GM18858 (cell line): ENCODE data around the gene PTGIR.

Source experiments
- ATAC-seq: cut with Tn5 transposase; IDR thresholded peaks from one replicate; pipeline ENCODE4 v1.9.1; 2021; ENCODE audit not compliant: unreplicated experiment

PTGIR gene

DNA sequence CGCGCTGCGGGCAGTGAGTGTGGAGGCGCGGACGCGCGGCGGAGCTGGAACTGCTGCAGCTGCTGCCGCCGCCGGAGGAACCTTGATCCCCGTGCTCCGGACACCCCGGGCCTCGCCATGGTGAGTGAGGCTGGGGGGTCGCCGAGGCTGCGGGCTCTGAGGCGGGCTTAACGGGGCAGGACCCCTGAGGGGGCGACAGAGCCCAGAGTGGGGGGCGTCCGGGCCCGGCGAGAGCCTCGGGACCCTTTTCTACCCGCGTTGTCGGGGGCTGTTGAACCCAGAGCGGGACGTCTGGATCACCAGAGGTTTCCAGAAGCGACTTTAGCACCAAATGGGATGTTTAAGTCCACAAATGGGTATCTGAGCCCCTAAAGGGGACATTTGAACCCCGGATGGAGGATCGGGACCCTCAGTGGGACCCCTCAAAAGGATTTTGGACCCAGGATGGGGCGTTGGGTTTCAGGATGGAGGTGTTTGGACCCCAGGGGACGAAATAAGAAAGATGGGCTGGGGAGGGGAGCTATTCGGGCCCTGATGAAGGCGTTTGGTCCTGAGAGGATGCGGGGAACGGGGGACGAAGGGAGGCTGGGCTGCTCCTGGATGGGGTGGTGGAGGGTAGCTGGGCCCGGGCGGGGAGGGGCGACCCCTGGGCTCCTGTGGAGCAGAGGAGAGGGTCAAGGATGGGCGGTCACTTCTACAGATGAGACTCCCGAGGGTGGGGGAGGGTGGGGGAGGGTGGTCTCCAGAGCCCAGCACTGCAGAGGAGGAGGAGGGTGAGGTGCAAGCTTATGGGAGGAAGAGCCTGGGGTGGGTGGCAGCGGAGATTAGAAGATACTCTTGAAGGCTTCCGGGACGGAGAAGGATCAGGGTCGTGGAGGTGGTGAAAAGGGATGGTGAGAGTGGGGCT lies 23.3 kb downstream of the PTGIR start, which contains the start of gene CALM3:
Gene CALM3 (plus strand): TSS at position 13 of the 907 bp plus-strand sequence. CDS start 105 bp downstream, at position 118.
- no peak for ATAC-seq

DNA sequence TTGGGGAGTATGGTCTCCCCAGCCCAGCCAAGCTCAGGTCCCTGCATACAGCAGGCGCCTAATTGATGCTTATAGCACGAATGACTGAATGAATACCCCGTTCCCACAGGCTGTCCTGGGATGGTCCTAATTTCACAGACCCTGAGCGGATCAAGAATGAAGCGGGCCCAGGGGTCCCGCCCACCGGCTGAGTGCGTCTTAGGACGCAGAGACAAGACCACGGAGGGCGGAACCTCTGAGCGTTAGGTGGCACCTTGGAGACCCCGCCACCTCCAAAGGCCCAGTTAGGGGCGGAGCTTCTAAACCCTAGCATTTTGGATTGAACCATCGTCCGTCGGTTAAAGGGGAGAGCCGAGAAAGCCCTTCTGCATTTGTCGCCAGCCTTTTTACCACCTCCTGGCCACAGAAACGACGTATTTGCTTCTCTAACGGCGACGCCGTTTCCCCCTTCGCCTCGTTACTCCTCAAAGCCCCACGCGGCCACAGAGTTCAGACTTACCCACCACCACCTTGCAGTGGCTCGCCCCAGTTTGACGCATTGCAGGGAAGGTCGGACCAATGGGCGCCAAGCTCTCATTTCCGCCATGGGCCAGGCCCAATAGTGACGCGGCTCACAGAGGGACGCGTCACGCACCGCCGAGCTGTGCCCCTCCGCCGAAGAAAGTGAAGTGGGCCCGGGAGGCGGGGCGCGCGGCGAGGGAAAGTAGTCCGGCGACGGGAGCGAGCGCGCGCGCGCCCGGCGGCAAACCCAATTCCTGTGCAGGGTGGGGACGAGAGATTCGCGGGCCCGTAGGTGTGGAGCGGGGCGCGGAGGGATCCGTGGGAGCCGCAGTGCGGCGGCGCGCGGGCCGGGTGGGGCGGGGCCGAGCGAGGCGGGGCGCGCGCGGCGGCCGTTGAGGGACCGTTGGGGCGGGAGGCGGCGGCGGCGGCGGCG lies 24.2 kb downstream of the PTGIR start:
- peak; percentile 57 for ATAC-seq

DNA sequence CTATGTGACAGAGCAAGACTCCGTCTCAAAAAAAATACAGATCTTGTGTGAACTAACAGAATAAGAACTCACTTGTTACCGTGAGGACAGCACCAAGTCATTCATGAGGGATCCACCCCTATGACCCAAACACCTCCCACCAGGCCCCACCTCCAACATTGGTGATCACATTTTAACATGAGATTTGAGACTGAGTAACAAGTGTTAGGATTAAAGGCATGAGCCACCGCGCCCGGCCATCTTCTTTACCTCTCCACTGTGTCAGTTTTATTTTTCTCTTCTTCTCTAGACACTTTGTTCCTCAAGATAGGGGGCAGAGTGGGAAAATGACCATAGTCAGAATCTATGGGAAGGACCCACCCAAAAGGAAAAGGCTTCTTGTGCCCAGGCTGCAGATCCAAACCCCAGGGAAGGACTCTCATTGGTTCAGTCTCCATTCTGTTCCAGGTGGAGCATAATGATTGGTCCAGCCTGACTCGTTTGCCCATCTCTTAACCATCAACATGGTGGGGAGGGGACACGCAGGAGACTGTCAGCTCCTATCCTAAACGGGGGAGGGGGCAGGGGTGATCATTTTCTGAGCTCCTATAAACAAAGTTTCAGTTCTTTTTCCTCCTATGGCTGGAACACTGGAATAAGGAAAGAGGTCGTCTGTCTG lies 25.0 kb downstream of the PTGIR start:
- ATAC-seq, result no peak

DNA sequence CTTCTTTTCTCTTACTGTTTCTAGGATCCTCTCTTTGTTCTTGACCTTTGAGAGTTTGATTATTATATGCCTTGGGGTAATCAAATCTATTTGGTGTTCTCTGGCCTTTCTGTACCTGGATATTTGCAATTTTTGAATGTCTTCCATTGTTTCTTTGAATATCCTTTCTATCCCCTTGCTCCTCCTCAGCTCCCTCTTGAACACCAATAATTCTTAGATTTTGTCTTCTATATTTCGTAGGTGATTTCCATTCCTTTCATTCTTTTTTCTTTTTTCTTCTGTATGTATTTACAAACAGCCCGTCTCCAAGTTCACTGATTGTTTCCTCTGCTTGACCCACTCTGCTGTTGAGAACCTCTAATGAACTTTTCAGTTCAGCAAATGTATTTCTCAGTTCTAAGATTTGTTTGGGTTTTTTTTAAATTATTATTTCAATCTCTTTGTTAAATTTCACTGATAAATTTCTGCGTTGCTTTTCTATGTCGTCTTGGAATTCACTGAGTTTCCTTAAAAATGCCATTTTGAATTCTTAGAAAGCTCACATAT lies 26.4 kb downstream of the PTGIR start:
- no peak for ATAC-seq

DNA sequence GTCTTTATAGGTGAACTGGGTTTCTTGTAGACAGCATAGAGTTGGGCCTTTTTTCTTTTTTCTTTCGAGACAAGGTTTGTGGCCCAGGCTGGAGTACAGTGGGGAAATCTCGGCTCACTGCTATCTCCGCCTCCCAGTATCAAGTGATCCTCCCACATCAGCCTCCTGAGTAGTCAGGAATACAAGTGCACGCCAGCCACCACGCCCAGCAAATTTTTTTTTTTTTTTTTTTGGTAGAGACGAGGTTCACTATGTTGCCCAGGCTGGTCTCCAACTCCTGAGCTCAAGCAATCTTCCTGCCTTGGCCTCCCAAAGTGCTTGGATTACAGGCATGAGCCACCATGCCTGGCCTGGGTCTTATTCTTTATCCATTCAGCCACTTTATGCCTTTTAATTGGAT lies 28.9 kb downstream of the PTGIR start:
- ATAC-seq, result no peak

DNA sequence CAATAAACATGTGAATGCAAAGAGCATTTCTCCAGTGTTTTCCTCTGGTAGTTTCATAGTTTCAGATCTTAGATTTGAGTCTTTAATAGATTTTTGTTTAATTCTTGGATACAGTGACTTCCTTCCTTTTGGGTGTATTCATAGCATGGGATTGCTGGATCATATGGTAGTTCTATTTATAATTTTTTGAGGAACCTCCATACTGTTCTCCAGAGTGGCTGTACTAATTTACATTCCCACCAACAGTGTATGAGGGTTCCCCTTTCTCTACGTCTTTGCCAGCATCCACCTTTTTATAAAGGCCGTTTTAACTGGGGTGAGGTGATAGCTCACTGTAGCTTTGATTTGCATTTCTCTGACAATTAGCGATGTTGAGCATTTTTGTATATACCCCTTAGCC lies 33.0 kb downstream of the PTGIR start:
- no peak for ATAC-seq

DNA sequence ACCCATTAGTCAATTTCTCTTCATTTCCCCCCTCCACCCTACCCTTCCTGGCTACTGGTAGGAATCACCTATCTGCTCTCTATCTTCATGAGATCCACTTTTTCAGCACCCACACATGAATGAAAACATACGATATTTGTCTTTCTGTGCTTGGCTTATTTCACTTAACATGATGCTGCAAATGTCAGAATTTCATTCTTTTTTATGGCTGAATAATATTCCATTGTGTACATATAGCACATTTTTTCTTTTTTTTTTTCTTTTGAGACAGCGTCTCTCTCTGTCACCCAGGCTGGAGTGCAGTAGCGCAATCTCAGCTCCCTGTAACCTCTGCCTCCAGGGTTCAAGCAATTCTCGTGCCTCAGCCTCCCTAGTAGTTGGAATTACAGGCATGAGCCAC lies 33.6 kb downstream of the PTGIR start:
- ATAC-seq, result no peak

DNA sequence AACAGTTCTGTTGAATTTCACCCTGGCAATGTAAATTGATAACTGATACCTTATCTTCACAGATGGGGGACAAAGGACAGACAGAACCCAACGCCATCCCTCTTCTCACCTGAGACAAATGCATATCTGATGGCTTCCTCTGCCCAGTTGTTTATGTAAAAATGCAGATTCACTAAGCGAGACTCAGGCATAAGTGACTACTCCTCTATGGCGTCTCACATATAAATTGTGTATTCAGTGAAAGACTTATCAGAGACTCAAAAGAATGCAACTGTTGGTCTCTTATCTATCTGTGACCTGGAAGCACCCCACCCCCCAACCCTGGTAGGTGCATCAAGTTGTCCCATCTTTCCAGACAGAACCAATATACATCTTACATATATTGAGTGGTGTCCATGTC lies 37.0 kb downstream of the PTGIR start:
- ATAC-seq, result no peak

DNA sequence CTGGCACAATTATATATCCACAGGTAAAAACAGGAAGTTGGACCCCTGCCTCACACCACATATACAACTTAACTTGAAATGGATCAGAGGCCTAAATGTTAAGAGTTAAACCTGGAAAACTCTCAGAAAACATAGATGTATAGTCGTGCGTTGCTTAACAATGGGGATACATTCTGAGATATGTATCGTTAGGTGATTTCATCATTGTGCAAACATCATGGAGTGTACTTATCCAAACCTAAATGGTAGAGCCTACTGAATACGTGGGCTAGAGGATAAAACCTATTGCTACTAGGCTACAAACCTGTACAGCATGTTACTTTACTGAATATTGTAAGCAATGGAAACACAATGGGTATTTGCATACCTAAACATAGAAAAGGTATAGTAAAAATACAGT lies 38.6 kb downstream of the PTGIR start:
- no peak for ATAC-seq

DNA sequence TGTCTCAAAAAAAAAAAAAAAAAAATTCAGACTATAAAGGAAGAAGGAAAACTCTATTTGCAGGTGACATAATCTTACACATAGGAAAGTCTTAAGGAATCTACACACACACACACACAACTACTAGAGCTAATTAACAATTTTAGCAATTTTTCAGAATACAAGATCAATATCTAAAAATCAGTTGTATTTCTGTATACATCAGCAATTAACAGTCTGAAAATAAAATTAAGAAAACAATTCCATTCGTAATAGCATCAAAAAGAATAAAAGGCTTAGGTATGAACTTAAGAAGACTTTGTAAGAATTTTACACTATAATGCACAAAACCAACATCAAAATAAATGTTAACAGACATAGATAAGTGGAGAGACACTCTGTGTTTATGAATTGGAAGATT lies 39.4 kb downstream of the PTGIR start:
- ATAC-seq, result no peak

DNA sequence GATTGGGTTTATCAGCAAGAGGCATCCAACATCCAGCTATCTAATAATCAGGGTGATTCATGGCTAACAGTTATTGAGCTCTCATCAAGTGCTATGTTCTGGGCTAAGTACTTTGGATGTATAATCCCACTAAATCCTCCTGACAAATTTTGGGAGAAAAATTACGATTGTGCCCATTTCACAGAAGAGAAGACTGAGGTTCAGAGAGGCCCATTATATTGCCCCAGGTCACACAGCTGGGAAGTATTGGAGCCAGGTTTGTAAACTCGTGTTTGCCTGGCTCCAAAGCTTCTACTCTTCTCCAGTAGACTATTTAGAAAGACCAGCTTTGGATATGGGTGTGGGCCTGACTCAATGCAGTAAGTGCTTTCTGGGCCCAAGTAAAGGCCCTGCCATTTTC lies 44.6 kb downstream of the PTGIR start:
- ATAC-seq, result no peak

DNA sequence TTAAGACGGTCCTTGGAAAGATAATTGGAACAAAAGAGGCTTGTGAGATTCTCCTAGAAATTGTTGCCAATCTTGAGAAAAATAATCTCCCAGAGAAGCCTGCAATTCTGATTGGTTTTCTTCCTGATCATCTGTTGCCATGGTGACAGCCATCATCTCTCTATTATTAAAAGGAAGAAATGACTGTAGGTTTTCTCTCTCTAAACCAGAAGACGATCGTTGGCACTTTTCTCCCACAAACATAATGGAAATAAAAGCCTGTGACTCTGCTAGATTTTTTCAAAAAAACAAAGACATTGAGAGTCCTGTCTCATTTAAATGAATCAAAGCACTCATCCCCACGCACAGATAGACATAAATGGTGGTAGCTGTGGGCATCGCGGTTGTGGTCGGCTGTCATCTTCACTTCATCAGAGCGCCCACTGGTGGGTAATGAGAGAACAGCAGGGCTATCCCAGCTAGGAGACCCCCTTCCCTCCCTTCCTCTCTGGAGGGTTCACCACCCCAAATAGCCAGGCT lies 45.5 kb downstream of the PTGIR start:
- ATAC-seq, result no peak

DNA sequence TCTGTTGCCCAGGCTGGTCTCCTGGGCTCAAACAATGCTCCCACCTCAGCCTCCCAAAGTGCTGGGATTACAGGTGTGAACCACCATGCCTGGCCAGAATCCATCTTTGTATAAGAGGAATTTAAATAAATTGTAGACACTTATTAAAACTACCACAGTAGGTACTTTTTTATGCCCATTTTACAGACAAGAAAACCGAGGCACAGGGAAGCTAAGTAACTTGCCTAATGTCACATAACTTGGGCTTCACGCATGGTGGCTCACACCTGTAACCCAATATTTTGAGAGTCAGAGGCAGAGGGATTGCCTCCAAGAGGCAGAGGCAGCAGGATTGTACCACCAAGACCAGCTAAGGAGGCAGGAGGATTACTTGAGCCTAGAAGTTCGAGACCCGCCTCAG lies 46.4 kb downstream of the PTGIR start:
- ATAC-seq, result no peak

DNA sequence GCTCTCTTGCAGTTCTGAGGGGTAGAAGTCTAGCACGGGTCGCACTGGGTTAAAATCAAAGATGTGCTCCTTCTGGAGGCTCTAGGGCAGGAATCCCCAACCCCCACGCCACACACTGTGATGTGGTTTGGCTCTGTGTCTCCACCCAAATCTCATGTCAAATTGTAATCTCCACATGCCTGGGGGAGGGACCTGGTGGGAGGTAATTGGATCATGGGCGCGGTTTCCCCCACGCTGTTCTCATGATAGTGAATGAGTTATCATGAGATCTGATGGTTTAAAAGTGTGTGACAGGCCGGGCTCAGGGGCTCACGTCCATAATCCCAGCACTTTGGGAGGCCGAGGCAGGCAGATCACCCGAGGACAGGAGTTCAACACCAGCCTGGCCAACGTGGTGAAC lies 50.4 kb downstream of the PTGIR start:
- no peak for ATAC-seq

DNA sequence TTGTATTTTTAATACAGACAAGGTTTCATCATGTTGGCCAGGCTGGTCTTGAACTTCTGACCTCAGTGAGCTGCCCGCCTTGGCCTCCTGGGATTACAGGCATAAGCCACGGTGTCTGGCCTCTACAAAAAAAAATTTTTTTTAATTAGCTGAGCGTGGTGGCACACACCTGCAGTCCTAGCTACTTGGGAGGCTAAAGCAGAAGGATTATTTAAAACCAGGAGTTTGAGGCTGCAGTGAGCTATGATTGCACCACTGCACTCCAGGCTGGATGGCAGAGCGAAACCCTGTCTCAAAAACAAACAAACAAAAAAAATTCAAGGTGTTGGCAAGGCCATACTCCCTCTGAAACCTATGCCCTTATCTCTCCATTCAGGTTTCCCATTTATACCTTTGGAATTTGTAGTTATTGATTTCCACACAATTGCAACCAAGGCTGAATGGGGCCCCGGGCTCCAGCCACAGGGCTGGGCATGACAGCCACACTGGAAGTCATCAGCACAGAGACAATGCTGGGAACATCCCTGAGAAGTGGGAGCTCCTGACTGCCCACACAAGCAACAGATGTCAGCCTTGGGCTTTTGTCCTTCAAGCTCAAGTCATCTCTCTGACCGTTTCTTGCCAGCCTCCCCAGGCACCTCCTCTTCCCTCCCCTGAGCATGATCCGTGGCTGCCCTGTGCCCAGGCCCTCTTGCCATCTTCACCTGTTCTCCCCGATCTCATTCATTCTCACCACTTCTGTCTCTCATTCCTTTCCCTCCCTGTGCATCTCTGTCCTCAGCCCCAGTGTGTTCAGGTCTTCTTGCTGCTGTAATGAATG lies 51.0 kb downstream of the PTGIR start:
- ATAC-seq, result no peak

DNA sequence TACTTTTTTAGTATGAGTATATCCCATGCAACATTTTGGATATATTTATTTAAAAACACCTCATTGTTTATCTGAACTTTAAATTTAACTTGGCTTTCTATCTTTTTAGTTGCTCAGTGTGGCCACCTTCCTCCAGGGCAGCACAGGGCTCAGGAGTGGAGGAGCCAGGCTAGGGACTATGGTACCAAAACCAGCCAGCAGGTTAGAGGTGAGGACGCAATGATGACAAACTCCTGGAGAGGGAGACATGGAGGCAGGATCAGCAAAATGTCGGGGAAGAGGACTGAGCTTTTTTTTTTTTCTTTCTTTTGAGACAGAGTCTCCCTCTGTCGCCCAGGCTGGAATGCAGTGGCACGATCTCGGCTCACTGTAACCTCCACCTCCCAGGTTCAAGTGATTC lies 53.4 kb downstream of the PTGIR start:
- no peak for ATAC-seq
